Kidney (tissue), 14 donors: Measurements from ENCODE around the gene SFI1. TPM values are rescaled to one million over a fixed set of nuclear protein-coding genes. Genes with fewer than 3 reads are reported as not detected.

Experiments used
- DNase-seq, 5 donors: peaks; one replicate each; pipeline ENCODE4 v3.0.0-alpha.2; 2013 to 2020
- FAIRE-seq: peaks from 2 replicates; lab custom pipeline; 2012; peaks lifted over from hg19 to GRCh38; lab: Jason Lieb, UNC
- H3K27ac ChIP-seq, 2 donors: one replicate each; pipeline ENCODE4 v1.7.0; 2013; ENCODE audit warnings: low read depth in 2 of 2, low read length in 2 of 2, inconsistent platforms in 1 of 2
- H3K27me3 ChIP-seq: one replicate; pipeline ENCODE4 v1.7.1; 2013; ENCODE audit warnings: low read length, inconsistent platforms; ENCODE audit not compliant: control insufficient read depth, insufficient read depth
- H3K36me3 ChIP-seq, 3 donors: one replicate each; pipeline versions ENCODE4 v1.7.0 to v1.7.1; 2013; ENCODE audit warnings: low read length in 3 of 3, control low read depth in 1 of 3, inconsistent platforms in 1 of 3; ENCODE audit not compliant: insufficient read depth in 3 of 3, control insufficient read depth in 2 of 3
- H3K4me1 ChIP-seq, 3 donors: one replicate each; pipeline versions ENCODE4 v1.7.0 to v1.7.1; 2013; ENCODE audit warnings: low read length in 3 of 3, inconsistent platforms in 1 of 3, low read depth in 1 of 3; ENCODE audit not compliant: control insufficient read depth in 2 of 3, insufficient read depth in 2 of 3
- H3K4me3 ChIP-seq, 3 donors: one replicate each; pipeline versions ENCODE4 v1.7.0 to v1.8.1; 2013; ENCODE audit warnings: low read length in 3 of 3, control low read depth in 1 of 3, inconsistent platforms in 1 of 3
- H3K9ac ChIP-seq, 3 donors: one replicate each; pipeline versions ENCODE4 v1.7.0 to v1.7.1; 2013; ENCODE audit warnings: low read length in 3 of 3, control low read depth in 1 of 3, inconsistent platforms in 1 of 3
- H3K9me3 ChIP-seq, 3 donors: one replicate each; pipeline versions ENCODE4 v1.7.0 to v1.7.1; 2013; ENCODE audit warnings: low read length in 3 of 3, control low read depth in 1 of 3, inconsistent platforms in 1 of 3; ENCODE audit not compliant: control insufficient read depth in 2 of 3, insufficient read depth in 1 of 3
- CTCF ChIP-seq: IDR thresholded peaks from 3 replicates; pipeline ENCODE4 v1.5.1; 2012; ENCODE audit warnings: mild to moderate bottlenecking, moderate library complexity, borderline replicate concordance; ENCODE audit not compliant: insufficient read depth; ENCODE audit errors: extremely low read depth
- intact Hi-C: fragments of 100-400 bp; cut with DNase I; formaldehyde crosslinking; loops from one replicate; pipeline ENCODE4 v1.11.1; 2022
- polyA plus RNA-seq: library from polyadenylated mRNA; stranded (reverse); fragments of 350-450 nt; fragmentation: Illumina TruSeq; extraction: RNeasy Lipid Tissue Mini Kit (QIAGEN cat#74804); gene quantifications from one replicate; pipeline ENCODE4 v1.2.3, GENCODE V29; 2014; ENCODE audit warnings: low read depth, low replicate concordance; ENCODE audit not compliant: insufficient read depth
- total RNA-seq: library from RNA; stranded (reverse); fragmentation: NEBNext Ultra II Directional; extraction: Animal tissue kit (Norgen Biotek cat#: 25700); gene quantifications from one replicate; pipeline ENCODE4 v1.2.1, GENCODE V29; 2021
- donor health status: control.
- donor health status: control.
- donor health status: control.
- donor health status: control.
- donor health status: control.
- donor health status: DM: yes; HTN: yes; CAD: no.
- donor health status: Normal renal cell carcinoma (clear cell type).

The SFI1 gene
- total and polyA plus RNA-seq, 2 donors from 2014 or later: 11.4 to 48.2 TPM

GRCh38 chr22:31646186-31647019, 150.1 kb downstream of the SFI1 start:
- DNase-seq: peak in 1 of 5 donors; percentile 58
- H3K36me3 ChIP-seq: peaks cover 0 to 19% (median 7%) of the 10 kb centered on the region in 3 donors
- H3K4me1 ChIP-seq: peaks cover 0 to 3% (median 3%) of the 10 kb centered on the region in 3 donors
- peak overlapping the region; percentile 76 to 81 for H3K27ac ChIP-seq
- H3K9me3 ChIP-seq: no peaks in the 10 kb centered on the region
- no peak for FAIRE-seq
- H3K27me3 ChIP-seq: no peaks in the 10 kb centered on the region
- no peak overlapping the region for H3K4me3 ChIP-seq
- intact Hi-C loops: no loop called here
- no peak overlapping the region for H3K9ac ChIP-seq
- TF ChIP-seq CTCF: no peak

GRCh38 chr22:31647066-31647465, 150.7 kb downstream of the SFI1 start:
- H3K9ac ChIP-seq: no peak overlapping the region
- H3K36me3 ChIP-seq: peaks cover 0 to 19% (median 7%) of the 10 kb centered on the region in 3 donors
- H3K4me1 ChIP-seq: peaks cover 0 to 3% (median 2%) of the 10 kb centered on the region in 3 donors
- no peaks in the 10 kb centered on the region for H3K27me3 ChIP-seq
- DNase-seq (no peak), FAIRE-seq (no peak)
- no peak for TF ChIP-seq CTCF
- no peaks in the 10 kb centered on the region for H3K9me3 ChIP-seq
- H3K4me3 ChIP-seq: no peak overlapping the region
- intact Hi-C loops: no loop called here
- H3K27ac ChIP-seq: peak overlapping the region; percentile 76 to 81

GRCh38 chr22:31647523-31648320, 151.4 kb downstream of the SFI1 start:
- Histone ChIP-seq H3K9ac (no peak overlapping the region), H3K4me1 (peaks cover 0 to 3% (median 2%) of the 10 kb centered on the region in 3 donors), H3K27ac (no peak overlapping the region), H3K27me3 (no peaks in the 10 kb centered on the region), H3K9me3 (no peaks in the 10 kb centered on the region), H3K36me3 (peaks cover 0 to 19% (median 7%) of the 10 kb centered on the region in 3 donors), H3K4me3 (no peak overlapping the region)
- intact Hi-C loops: no loop called here
- FAIRE-seq (no peak), DNase-seq (peak in 1 of 5 donors; percentile 57)
- no peak for TF ChIP-seq CTCF
